ENCODE results near the gene KIRREL1.

DNA sequence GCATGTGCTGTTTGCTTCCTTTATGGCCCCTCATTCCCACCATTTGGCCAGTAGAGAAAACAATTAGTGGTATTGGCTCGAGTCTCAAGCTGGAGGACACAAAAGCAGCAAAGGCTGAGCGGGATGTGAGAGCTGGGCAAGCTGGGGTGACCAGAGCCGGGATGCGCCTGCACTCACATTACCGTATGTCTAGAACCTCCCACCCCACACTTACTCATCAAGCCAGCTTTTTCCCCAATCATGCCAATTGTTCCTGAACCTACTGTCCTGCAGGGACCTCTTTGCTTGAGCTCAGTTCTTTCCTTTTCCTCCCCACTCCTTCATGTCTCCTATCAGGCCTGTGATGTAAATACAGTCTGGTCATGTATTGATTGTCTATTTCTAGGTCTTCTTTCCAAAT lies 45.9 kb downstream of the KIRREL1 start:
- TF ChIP-seq SIN3A (IDR thresholded peaks at IDR 0.05; ENCODE audit: borderline replicate concordance, insufficient read depth, low read length) (no peak), REST (IDR thresholded peaks at IDR 0.05; ENCODE audit: insufficient read depth in 1 of 2, low read depth in 2 of 2, low read length in 2 of 2) (no peak)
